GM19035 (cell line): ENCODE results near the gene CCL4L2.
"Not testable (repeated sequence)": the region's sequence is repeated elsewhere in the genome, so short reads cannot be mapped to it uniquely, and the experiment has no call there.

Experiments used
- ATAC-seq: cut with Tn5 transposase; IDR thresholded peaks from one replicate; pipeline ENCODE4 v1.9.1; 2021; ENCODE audit not compliant: unreplicated experiment

The CCL4L2 gene

DNA sequence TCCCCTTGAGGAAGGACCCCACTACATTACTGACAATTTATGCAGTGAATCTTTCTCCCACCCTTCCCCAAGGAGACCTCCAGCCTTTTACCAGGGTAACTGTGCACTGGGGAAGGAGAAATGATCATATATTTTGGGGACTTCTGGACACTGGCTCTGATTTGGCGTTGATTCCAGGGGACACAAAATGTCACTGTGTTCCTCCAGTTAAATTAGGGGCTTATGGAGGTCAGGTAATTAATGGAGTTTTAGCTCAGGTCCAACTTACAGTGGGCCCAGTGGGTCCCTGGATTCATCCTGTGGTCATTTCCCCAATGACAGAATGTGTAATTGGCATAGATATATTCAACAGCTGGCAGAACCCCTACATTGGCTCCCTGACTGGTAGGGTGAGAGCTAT, 8.7 kb downstream of the CCL4L2 start:
- ATAC-seq: not testable (repeated sequence)

DNA sequence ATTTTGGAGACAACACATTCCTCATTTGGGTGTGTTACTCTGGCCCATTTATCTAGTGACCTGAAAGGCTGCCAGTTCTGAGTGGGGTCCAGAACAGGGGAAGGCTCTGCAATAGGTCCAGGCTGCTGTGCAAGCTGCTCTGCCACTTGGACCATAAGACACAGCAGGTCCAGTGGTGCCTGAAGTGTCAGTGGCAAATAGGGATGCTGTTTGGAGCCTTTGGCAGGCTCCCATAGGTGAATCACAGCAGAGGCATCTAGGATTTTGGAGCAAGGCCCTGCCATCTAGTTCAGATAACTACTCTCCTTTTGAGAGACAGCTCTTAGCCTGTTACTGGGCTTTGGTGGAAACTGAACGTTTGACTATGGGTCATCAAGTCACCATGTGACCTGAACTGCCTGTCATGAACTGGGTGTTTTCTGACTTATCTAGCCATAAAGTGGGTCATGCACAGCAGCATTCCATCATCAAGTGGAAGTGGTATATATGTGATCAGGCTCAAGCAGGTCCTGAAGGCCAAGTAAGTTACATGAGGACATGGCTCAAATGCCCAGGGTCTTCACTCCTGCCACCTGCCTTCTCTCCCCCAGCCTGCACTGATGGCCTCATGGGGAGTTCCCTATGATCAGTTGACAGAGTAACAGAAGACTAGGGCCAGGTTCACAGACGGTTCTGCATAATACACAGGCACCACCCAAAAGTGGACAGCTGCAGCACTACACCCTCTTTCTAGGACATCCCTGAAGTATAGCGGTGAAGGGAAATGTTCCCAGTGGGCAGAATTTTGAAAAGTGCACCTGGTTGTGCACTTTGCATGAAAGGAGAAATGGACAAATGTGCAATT, 10.1 kb downstream of the CCL4L2 start:
- not testable (repeated sequence) for ATAC-seq

DNA sequence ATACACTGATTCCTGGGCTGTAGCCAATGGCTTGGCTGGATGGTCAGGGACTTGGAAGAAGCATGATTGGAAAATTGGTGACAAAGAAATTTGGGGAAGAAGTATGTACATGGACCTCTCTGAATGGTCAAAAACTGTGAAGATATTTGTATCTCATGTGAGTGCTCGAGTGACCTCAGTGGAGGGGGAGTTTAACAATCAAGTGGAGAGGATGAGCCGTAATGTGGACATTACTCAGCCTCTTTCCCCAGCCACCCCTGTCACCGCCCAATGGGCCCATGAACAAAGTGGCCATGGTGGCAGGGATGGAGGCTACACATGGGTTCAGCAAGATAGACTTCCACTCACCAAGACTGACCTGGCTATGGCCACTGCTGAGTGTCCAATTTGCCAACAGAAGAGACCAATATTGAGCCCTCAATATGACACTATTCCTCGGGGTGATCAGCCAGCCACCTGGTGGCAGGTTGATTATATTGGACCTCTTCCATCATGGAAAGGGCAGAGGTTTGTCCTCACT, 10.8 kb downstream of the CCL4L2 start:
- ATAC-seq: not testable (repeated sequence)

DNA sequence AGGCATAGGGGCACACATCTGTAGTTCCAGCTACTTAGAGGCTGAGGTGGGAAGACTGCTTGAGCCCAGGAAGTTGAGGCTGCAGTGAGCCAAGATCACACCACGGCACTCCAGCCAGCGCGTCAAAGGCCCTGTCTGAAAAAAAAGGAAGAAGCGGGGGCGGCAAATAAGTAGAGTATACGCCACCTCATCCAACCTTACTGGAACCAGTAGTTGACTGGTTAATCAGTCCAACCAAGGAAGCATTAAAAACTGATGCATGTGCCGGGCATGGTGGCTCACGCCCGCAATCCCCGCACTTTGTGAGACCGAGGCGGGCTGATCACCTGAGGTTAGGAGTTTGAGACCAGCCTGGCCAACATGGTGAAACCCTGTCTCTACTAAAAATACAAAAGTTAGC, 12.1 kb downstream of the CCL4L2 start:
- not testable (repeated sequence) for ATAC-seq

DNA sequence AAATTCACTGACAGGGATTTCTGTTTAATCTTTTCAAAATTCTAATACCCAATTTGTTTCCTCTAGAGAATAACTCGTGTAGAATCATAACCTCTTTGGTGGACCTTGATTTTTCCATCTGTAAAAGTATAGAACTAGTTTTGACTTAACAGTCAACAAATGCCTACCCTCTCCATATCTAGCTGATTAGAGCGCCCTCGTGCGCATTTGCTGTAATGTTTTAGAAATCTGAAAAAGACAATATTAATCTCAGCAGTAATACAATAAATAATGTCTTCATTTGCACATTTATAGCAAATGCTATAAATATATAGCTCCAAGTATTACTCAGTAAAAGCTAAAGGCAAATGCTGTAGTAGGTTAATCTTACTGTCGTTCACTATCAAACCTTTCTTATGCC, 18.8 kb downstream of the CCL4L2 start:
- not testable (repeated sequence) for ATAC-seq

DNA sequence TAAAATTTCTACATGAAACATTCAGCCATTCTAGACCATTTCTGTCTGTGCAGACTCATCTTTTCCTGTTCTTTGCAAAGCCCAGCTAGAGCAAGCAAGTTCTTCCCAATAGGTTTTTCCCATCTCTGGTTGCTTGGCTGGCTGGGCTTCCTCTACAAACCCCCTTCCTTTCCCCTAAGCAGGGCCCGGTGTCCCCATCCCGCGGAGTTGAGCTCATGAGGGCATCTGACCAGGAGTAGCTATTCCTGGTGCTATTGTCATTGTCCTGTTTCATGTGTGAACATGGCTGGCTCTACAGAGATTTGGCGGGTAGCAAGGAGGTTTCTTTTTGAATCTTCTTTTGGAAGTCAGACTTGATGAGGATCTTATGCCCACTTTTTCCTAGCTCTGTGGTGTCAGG, 31.2 kb downstream of the CCL4L2 start:
- ATAC-seq: not testable (repeated sequence)
